ENCODE measurements around the gene XRCC6.

XRCC6 gene

DNA sequence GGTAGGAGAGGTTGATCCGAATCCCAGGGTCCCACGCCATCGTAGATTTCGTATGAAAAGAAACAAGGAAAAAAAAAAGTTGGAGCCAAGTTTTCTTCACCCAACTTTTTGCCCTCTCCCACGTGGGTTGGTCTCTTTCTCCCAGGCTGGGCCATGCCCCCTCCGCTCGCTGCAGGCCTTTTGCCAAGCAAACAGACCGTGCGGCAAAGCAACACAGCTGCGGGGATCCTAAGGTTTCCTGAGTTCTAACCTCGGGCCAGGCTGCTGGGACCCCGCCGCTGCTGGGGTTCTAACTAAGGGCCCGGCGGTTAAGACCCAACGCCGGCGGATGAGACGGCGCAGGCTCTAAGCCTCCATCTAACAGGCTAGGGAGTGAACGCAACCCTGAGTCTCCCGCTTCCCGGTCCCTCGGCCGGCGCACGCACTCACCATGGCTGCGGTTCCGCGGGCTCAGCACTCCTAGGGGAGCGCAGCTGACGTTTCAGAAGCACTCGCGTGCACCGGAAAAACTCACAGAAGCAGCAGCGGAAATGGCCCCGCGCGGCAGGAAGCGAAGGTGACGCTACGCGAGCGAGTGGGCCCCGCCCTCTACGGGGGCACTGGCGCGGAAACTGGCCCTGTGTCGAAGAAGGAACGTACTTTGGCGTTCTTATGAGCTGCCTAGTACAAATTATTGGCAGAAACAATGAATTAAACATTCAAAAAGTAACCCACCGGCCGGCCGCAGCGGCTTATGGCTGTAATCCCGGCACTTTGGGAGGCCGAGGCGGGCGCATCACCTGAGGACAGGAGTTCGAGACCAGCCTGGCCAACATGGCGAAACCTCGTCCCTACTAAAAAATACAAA lies 67.5 kb downstream of the XRCC6 start, which contains the start of gene SNU13:
SNU13 (minus strand) TSS at position 503 of the 847 bp plus-strand sequence; CDS start at position 432, 71 bp downstream.
- peak; percentile 94 for DNase-seq

GRCh38 chr22:41690476-41690875 lies 69.4 kb downstream of the XRCC6 start:
- DNase-seq = no peak

DNA sequence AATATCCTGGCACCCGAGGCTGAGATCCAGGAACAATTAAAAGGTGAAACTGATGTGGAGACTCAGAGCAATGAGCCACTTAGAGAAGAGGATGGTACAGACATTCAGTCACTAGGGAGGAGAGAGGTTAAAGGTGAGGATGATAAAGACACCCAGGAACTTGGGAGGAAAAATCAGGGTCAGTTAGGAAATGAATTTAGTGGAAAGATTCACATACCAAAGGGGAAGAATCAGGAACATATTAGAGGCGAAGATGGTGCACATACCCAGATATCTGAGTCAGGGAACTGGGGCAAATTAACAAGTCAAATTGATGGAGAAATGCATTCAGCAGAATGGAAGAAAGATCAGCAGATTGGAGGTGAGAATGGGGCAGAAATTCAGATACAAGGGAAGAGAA lies 74.1 kb downstream of the XRCC6 start:
- DNase-seq = no peak

DNA sequence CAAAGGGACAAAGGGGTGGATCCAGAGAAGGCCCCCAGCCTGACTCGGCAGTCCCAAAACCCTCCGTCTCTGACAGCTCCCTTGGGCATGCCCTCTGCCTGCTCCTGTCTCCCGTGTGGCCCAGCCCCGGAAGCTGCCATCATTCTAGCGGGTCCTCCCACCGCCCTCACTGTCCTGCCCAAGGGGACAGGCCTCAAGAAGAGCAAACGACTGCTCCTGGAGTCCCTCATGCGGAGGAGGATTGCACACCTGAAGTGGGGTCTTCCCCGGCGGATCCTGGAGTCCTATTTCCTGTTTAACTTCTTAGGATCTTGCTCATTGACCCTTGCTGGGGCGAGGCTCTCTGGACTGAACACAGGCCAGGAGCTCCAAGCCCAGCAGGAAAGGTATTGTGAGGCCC lies 75.6 kb downstream of the XRCC6 start:
- DNase-seq = peak in 1 of 2 experiments; percentile 25

- peak; percentile 96 to 97 for DNase-seq
These were observed 76.2 kb downstream of the XRCC6 start for GRCh38 chr22:41697126-41697775.

DNA sequence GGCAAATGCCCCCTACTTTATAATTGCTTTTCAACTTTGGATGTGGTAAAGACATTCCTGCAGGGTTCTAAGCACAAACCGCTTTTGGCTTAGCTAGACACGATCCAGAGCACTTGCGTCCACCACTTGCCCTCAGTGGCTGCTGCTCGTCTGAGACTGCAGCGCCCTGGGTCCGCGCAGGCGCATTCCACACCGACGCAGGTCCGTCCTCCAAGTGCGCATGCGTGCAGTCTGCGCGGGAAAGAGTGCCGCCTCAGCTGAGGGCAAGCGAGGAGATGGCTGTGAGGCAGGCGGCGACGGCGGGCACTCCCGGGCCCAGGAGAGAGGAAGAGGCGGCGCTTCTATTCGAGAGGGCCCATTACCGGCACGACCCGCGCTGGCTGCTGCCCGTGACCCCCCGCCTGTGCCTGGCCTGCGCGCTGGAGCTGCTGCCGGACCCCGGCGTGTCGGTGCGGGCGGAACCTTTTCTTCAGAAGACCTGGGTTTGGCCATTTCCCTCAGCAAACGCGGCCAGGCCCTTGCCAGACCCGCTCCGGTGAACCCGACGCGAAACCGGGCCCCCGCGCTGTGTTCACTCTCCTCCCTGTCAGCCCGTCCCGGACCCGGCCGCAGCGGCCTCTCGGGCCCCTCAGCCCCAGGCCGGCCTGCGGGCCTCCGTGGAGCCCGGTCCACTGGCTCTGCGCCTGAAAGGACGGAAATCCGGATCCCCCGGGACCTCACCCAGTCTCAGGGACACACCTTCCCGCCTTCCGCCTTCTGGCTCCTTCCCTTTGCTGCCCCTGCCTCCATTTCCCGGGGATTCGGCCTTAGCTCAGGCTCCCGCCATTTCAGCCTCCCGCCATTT lies 78.4 kb downstream of the XRCC6 start, which contains the start of gene MEI1:
MEI1 (plus strand) TSS at position 240 of the 844 bp plus-strand sequence; CDS start at position 276, 36 bp downstream.
- peak; percentile 96 to 97 for DNase-seq

GRCh38 chr22:41700108-41700364 lies 78.9 kb downstream of the XRCC6 start:
- no peak for DNase-seq

DNA sequence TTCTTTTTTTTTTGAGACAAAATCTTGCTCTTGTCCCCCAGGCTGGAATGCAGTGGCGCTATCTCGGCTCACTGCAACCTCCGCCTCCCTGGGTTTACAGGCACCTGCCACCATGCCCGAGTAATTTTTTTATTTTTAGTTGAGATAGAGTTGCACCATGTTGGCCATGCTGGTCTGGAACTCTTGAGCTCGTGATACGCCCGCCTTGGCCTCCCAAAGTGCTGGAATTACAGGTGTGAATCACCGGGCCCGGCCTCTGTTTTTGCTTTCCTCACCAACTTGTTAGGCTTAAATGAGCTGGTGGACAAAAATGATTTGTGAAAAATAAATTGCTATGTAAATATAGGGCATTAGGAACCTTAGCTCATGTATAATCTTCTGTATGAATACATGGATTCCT lies 81.7 kb downstream of the XRCC6 start:
- DNase-seq = no peak

DNA sequence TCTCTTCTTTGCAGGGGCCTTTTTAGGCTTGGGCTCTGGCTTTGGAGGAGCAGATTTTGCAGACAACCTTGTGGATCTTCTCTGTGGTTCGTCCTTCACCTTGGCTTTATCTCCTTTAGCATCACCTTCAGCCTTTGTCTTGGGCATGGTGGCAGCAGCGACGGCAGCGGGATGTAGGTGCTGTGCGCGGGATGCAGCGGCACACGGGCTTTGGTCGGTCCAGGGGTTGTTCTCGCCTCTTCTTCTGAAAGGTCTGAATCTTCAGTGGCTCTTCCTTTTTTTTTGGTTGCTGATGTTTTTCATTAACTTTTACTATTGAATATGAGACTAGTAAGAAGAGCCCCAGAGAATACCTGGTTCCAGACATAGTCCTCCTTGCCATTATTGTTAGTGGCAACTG lies 88.2 kb downstream of the XRCC6 start:
- no peak for DNase-seq

DNA sequence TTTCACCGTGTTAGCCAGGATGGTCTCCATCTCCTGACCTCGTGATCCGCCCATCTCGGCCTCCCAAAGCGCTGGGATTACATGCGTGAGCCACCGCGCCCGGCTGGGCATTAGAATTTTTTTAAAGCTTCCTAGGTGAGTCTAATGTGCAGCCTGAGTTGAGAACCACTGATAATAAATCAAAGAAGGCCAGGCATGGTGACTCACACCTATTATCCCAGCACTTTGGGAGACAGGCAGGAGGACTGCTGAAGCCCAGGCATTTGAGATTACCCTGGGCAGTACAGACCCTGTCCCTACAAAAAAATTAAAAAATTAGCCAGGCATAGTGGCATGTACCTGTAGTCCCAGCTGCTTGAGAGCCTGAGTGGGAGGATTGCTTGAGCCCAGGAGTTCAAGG lies 91.9 kb downstream of the XRCC6 start:
- DNase-seq = no peak
